Right atrium auricular region (tissue), 2 donors: Measurements from ENCODE around the gene PRICKLE2. TPM values are rescaled to one million over a fixed set of nuclear protein-coding genes. Genes with fewer than 3 reads are reported as not detected.

ENCODE experiments used
- DNase-seq: peaks from one replicate; pipeline ENCODE4 v3.0.0-alpha.2; 2019; ENCODE audit warnings: low spot score
- H3K27ac ChIP-seq, 2 donors: fragments of 200-600 bp; sonication (generic); 1 replicate in 1 of 2; 2 replicates in 1 of 2; pipeline ENCODE4 v1.5.1; 2016 to 2019
- H3K27me3 ChIP-seq, 2 donors: fragments of 200-600 bp; sonication (generic); one replicate each; pipeline versions ENCODE4 v1.5.1 to v1.6.0; 2017 to 2019
- H3K36me3 ChIP-seq: fragments of 200-600 bp; sonication (generic); one replicate; pipeline ENCODE4 v1.5.1; 2016
- H3K4me1 ChIP-seq, 2 donors: fragments of 200-600 bp; sonication (generic); one replicate each; pipeline versions ENCODE4 v1.5.1 to v1.6.0; 2017 to 2019
- H3K4me3 ChIP-seq, 2 donors: fragments of 200-600 bp; sonication (generic); 1 replicate in 1 of 2; 2 replicates in 1 of 2; pipeline ENCODE4 v1.5.1; 2017 to 2019; ENCODE audit warnings: mild to moderate bottlenecking in 1 of 2, moderate library complexity in 1 of 2
- H3K9me3 ChIP-seq, 2 donors: fragments of 200-600 bp; sonication (generic); one replicate each; pipeline ENCODE4 v1.5.1; 2019
- total RNA-seq, 2 donors: library from RNA; depleted of rRNA; stranded (reverse); fragments of >200 nt; gene quantifications; one replicate each; pipeline ENCODE4 v1.1.0, GENCODE V29; 2016
- TF ChIP-seq, protein P1 (sequence below), 2 donors: fragments of 200-600 bp; sonication (generic); IDR thresholded peaks; one replicate each; pipeline ENCODE4 v1.5.1; 2019; ENCODE audit warnings: antibody characterized with exemption in 2 of 2

PRICKLE2 gene
- total RNA-seq, 2 donors from 2014 or later: 18.4 to 22.2 TPM

DNA sequence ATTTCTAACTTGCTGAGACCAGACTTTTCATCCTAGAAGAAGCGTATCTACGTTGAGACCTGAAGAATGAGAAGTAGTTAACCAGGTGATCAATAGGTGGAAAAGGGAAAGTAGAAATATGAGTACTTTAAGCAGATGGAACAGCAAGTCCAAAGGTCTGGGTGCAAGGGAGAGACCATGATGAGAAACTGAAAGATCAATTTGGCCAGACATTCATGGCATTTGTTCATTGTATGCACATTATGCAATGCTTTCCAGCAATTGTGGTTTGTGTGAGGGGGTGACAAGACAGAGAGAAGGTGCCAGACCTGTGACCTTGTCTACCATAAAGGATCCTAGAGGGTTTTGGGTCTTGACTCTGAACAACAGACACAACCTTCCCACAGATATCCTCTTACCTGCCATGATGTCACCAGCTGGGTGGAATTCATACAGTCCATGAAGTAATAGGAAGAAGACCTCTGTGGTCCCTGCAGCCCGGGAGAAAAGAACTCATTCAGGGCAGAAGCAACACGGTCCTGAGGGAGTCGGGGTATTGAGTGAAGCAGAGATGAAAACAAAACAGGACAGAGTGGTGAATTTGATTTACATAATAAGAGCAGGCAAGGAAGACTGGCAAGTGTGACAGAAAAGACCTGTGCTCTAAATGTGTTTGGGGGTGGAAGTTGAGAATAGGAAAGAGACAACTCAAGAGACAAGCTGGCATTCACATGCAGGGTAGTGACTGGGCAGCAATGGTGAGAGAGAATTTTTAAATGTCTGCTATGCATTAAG lies 138.6 kb downstream of the PRICKLE2 start:
- TF ChIP-seq, protein P1, sequence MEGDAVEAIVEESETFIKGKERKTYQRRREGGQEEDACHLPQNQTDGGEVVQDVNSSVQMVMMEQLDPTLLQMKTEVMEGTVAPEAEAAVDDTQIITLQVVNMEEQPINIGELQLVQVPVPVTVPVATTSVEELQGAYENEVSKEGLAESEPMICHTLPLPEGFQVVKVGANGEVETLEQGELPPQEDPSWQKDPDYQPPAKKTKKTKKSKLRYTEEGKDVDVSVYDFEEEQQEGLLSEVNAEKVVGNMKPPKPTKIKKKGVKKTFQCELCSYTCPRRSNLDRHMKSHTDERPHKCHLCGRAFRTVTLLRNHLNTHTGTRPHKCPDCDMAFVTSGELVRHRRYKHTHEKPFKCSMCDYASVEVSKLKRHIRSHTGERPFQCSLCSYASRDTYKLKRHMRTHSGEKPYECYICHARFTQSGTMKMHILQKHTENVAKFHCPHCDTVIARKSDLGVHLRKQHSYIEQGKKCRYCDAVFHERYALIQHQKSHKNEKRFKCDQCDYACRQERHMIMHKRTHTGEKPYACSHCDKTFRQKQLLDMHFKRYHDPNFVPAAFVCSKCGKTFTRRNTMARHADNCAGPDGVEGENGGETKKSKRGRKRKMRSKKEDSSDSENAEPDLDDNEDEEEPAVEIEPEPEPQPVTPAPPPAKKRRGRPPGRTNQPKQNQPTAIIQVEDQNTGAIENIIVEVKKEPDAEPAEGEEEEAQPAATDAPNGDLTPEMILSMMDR (IDR thresholded peaks at IDR 0.05): no peak
- Histone ChIP-seq H3K4me1 (peaks cover 0 to 6% of the 10 kb centered on the region in 2 donors), H3K4me3 (no peak overlapping the region), H3K27me3 (no peaks in the 10 kb centered on the region), H3K9me3 (no peaks in the 10 kb centered on the region), H3K27ac (no peak overlapping the region), H3K36me3 (no peaks in the 10 kb centered on the region)
- no peak for DNase-seq

DNA sequence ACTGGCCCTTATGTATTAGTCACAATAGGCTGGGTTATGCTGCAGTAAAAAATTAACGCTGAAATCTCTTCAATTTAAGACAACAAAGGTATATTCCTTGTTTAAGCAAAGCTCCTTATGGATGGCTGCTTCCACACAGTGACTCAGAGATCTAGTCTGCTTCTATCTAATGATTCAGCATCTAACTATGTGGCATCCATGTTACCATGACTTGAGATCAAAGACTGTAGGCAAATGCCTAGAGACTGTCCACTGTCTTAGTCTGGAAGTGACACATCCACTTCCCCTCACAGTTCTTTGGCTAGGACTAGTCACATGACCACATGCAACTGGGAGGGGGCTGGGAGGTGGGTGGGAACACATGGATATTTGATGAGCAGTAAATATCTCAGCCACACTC lies 140.6 kb downstream of the PRICKLE2 start:
- no peak overlapping the region for H3K27ac ChIP-seq
- H3K27me3 ChIP-seq: no peaks in the 10 kb centered on the region
- peaks cover 0 to 6% of the 10 kb centered on the region in 2 donors for H3K4me1 ChIP-seq
- TF ChIP-seq, protein P1 (IDR thresholded peaks at IDR 0.05): no peak
- H3K9me3 ChIP-seq: no peaks in the 10 kb centered on the region
- H3K4me3 ChIP-seq: no peak overlapping the region
- H3K36me3 ChIP-seq: no peaks in the 10 kb centered on the region
- DNase-seq: no peak

DNA sequence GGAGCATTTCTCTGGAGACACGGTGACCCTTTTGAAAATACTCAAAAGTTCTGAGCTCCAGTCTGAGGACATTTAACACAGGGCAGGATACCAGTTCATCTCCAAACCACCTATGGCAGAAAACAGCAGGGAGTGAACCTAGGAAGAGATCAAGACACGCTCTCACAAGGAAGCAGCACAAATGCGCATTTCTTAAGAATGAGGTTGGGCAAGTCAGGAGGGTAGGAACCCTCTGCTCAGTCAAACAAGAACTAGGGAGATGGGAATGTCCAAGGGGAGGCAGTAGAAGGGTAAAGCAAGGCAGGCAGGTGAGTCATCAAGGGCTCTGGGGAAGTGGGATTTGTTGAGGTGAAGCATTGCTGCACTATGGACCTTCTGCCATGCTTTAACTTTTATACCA lies 141.7 kb downstream of the PRICKLE2 start:
- Histone ChIP-seq H3K27ac (no peak overlapping the region), H3K27me3 (no peaks in the 10 kb centered on the region), H3K4me1 (peaks cover 0 to 3% of the 10 kb centered on the region in 2 donors), H3K9me3 (no peaks in the 10 kb centered on the region), H3K36me3 (no peaks in the 10 kb centered on the region), H3K4me3 (no peak overlapping the region)
- no peak for DNase-seq
- TF ChIP-seq, protein P1 (IDR thresholded peaks at IDR 0.05): no peak

DNA sequence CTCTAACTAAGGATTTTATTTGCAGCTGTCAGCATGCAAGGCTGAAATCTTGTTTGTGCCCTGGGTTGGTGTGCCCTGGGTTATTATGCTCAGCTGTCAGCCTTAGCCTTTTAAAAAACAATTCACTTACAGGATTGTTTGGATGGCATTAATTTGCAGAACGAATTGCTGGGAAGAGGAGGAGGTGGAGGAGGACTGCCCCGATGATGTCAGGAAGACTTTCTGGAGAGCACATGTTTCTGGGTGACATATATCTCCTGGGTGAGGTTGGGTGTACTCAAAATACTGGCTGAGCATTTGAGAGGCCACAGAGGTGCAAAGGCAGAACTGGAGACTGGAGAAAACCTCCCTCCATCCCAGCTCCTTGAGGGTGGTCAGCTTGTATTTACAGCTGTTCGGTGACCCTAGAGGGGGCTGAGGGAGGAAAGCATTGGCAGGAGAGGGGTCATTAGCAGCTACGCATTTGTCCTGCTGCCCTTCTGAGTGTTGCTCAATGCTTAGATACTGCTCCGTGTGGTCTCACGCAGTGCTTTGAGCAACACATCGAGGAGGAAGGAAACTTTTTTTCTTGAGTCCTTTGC lies 142.2 kb downstream of the PRICKLE2 start:
- H3K36me3 ChIP-seq: no peaks in the 10 kb centered on the region
- no peaks in the 10 kb centered on the region for H3K4me1 ChIP-seq
- no peaks in the 10 kb centered on the region for H3K9me3 ChIP-seq
- no peaks in the 10 kb centered on the region for H3K27me3 ChIP-seq
- TF ChIP-seq, protein P1 (IDR thresholded peaks at IDR 0.05): no peak
- no peak for DNase-seq
- no peak overlapping the region for H3K27ac ChIP-seq
- H3K4me3 ChIP-seq: no peak overlapping the region

DNA sequence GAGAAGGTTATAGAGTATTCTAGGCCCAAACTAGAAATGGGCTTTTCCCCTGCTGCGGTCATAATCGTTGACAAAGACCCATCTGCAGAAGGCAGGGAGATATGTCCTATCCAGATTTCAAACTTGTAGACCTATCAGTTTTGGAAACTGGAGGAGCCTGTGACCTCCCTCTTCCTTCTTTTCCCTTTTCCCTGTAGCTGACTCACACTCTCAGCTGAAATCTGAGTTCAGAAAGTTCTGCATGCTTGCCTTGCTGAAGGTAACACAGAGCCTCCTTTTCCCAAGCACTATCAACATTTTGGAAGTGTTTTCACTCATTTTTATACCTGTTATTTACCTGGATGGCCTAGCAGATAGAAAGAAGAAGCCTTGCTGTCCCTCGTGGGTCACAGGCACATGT lies 142.9 kb downstream of the PRICKLE2 start:
- TF ChIP-seq, protein P1 (IDR thresholded peaks at IDR 0.05): no peak
- DNase-seq: no peak

More for the DNA sequence above, 142.9 kb downstream of the PRICKLE2 start:
- Histone ChIP-seq H3K9me3 (no peaks in the 10 kb centered on the region), H3K4me1 (no peaks in the 10 kb centered on the region), H3K27ac (no peak overlapping the region), H3K27me3 (no peaks in the 10 kb centered on the region), H3K4me3 (no peak overlapping the region), H3K36me3 (no peaks in the 10 kb centered on the region)
